ENCODE measurements around the gene PHLDB2. TPM values are rescaled to one million over a fixed set of nuclear protein-coding genes. Genes with fewer than 3 reads are reported as not detected.

The PHLDB2 gene
- total and polyA plus RNA-seq, 10 of the 15 experiments (the other 5 are each of a cell fraction or from before 2014, with no cell fraction given): 0.03 to 0.67 (median 0.40) TPM

DNA sequence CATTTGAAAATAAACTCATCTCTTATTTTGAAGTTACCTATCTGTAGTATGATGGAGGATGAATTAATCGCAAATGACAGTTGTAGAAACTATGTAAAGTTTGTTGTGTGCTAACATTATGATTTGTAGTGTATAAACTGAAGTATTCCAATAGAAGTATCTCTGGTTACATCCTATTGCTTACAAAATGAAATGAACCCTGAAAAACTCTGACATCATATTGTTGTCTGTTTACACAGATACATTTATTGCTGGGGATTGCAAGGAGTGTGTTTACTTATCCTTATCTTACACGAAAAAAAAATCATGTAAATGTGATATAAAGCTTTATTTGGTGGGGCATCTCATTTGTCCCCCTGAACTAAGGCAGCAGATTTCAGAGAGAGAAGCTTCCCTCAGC is 117.2 kb downstream of the PHLDB2 start (continued):
- TF ChIP-seq, protein P1, sequence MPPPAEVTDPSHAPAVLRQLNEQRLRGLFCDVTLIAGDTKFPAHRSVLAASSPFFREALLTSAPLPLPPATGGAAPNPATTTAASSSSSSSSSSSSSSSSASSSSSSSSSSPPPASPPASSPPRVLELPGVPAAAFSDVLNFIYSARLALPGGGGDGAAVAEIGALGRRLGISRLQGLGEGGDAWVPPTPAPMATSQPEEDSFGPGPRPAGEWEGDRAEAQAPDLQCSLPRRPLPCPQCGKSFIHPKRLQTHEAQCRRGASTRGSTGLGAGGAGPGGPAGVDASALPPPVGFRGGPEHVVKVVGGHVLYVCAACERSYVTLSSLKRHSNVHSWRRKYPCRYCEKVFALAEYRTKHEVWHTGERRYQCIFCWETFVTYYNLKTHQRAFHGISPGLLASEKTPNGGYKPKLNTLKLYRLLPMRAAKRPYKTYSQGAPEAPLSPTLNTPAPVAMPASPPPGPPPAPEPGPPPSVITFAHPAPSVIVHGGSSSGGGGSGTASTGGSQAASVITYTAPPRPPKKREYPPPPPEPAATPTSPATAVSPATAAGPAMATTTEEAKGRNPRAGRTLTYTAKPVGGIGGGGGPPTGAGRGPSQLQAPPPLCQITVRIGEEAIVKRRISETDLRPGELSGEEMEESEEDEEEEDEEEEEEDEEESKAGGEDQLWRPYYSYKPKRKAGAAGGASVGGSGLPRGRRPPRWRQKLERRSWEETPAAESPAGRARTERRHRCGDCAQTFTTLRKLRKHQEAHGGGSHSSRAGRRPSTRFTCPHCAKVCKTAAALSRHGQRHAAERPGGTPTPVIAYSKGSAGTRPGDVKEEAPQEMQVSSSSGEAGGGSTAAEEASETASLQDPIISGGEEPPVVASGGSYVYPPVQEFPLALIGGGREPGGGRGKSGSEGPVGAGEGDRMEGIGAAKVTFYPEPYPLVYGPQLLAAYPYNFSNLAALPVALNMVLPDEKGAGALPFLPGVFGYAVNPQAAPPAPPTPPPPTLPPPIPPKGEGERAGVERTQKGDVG (CRISPR knock-in tag; IDR thresholded peaks at IDR 0.05): no peak
- TF ChIP-seq BRCA1 (IDR thresholded peaks at IDR 0.05; ENCODE audit: low read depth, low read length) (no peak), IKZF2 (IDR thresholded peaks at IDR 0.05) (no peak), FOXM1 (IDR thresholded peaks at IDR 0.05; ENCODE audit: low read depth, low read length) (no peak), RELA (IDR thresholded peaks at IDR 0.05; ENCODE audit: borderline replicate concordance, partially characterized antibody) (no peak)
- TF ChIP-seq, protein P2, sequence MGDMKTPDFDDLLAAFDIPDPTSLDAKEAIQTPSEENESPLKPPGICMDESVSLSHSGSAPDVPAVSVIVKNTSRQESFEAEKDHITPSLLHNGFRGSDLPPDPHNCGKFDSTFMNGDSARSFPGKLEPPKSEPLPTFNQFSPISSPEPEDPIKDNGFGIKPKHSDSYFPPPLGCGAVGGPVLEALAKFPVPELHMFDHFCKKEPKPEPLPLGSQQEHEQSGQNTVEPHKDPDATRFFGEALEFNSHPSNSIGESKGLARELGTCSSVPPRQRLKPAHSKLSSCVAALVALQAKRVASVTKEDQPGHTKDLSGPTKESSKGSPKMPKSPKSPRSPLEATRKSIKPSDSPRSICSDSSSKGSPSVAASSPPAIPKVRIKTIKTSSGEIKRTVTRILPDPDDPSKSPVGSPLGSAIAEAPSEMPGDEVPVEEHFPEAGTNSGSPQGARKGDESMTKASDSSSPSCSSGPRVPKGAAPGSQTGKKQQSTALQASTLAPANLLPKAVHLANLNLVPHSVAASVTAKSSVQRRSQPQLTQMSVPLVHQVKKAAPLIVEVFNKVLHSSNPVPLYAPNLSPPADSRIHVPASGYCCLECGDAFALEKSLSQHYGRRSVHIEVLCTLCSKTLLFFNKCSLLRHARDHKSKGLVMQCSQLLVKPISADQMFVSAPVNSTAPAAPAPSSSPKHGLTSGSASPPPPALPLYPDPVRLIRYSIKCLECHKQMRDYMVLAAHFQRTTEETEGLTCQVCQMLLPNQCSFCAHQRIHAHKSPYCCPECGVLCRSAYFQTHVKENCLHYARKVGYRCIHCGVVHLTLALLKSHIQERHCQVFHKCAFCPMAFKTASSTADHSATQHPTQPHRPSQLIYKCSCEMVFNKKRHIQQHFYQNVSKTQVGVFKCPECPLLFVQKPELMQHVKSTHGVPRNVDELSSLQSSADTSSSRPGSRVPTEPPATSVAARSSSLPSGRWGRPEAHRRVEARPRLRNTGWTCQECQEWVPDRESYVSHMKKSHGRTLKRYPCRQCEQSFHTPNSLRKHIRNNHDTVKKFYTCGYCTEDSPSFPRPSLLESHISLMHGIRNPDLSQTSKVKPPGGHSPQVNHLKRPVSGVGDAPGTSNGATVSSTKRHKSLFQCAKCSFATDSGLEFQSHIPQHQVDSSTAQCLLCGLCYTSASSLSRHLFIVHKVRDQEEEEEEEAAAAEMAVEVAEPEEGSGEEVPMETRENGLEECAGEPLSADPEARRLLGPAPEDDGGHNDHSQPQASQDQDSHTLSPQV (IDR thresholded peaks at IDR 0.05): no peak
